H9 (cell line): Measurements from ENCODE around the gene NCKAP5. TPM values are rescaled to one million over a fixed set of nuclear protein-coding genes. Genes with fewer than 3 reads are reported as not detected.

Experiments used
- DNase-seq: peaks from one replicate; pipeline ENCODE4 v3.0.0-alpha.2; 2017
- H2AFZ ChIP-seq: one replicate; pipeline ENCODE4 v1.6.1; 2013; ENCODE audit warnings: mild to moderate bottlenecking, low read length, control low read depth, moderate library complexity
- H2AK5ac ChIP-seq: 2 replicates; pipeline ENCODE4 v1.6.1; 2013; ENCODE audit warnings: low read length, control low read depth, mixed read lengths; ENCODE audit not compliant: insufficient read length
- H2BK120ac ChIP-seq: one replicate; pipeline ENCODE4 v1.6.1; 2013; ENCODE audit warnings: low read depth, mild to moderate bottlenecking, low read length, control low read depth, inconsistent platforms; ENCODE audit not compliant: poor library complexity, severe bottlenecking
- H2BK12ac ChIP-seq: 2 replicates; pipeline ENCODE4 v1.6.1; 2013; ENCODE audit warnings: low read length, control low read depth, mixed read lengths, low read depth; ENCODE audit not compliant: insufficient read length
- H2BK15ac ChIP-seq: 2 replicates; pipeline ENCODE4 v1.6.1; 2013; ENCODE audit warnings: low read depth, low read length, control low read depth
- H2BK20ac ChIP-seq: one replicate; pipeline ENCODE4 v1.6.1; 2013; ENCODE audit warnings: low read depth, mild to moderate bottlenecking, low read length, control low read depth, inconsistent platforms; ENCODE audit not compliant: poor library complexity, severe bottlenecking
- H2BK5ac ChIP-seq: 2 replicates; pipeline ENCODE4 v1.6.1; 2013; ENCODE audit warnings: low read length, control low read depth, mixed read lengths; ENCODE audit not compliant: insufficient read length
- H3K14ac ChIP-seq: 2 replicates; pipeline ENCODE4 v1.6.1; 2013; ENCODE audit warnings: low read length, control low read depth; ENCODE audit not compliant: insufficient read depth
- H3K18ac ChIP-seq: 2 replicates; pipeline ENCODE4 v1.6.1; 2013; ENCODE audit warnings: low read depth, mild to moderate bottlenecking, mixed read lengths, low read length, control low read depth; ENCODE audit not compliant: insufficient read length
- H3K23ac ChIP-seq: 2 replicates; pipeline ENCODE4 v1.6.1; 2013; ENCODE audit warnings: low read length, control low read depth, mixed read lengths, low read depth; ENCODE audit not compliant: insufficient read length
- H3K23me2 ChIP-seq: 2 replicates; pipeline ENCODE4 v1.6.1; 2013; ENCODE audit warnings: low read depth, mild to moderate bottlenecking, mixed read lengths, low read length, control low read depth; ENCODE audit not compliant: insufficient read length, poor library complexity, severe bottlenecking
- H3K27ac ChIP-seq: 2 replicates; pipeline ENCODE4 v1.5.1; 2013; ENCODE audit warnings: low read length, control low read depth, mixed read lengths, low read depth; ENCODE audit not compliant: insufficient read length
- H3K27me3 ChIP-seq: 2 replicates; pipeline ENCODE4 v1.6.1; 2013; ENCODE audit warnings: low read length, control low read depth, inconsistent platforms; ENCODE audit not compliant: insufficient read depth
- H3K4ac ChIP-seq: 2 replicates; pipeline ENCODE4 v1.6.1; 2013; ENCODE audit warnings: low read depth, mild to moderate bottlenecking, control low read depth, inconsistent platforms, low read length, moderate library complexity
- H3K4me1 ChIP-seq: 2 replicates; pipeline ENCODE4 v1.6.1; 2013; ENCODE audit warnings: low read length, control low read depth, inconsistent platforms; ENCODE audit not compliant: insufficient read depth
- H3K4me2 ChIP-seq: 2 replicates; pipeline ENCODE4 v1.6.1; 2013; ENCODE audit warnings: low read length, control low read depth, mixed read lengths; ENCODE audit not compliant: insufficient read length, insufficient read depth
- H3K56ac ChIP-seq: 2 replicates; pipeline ENCODE4 v1.6.1; 2013; ENCODE audit warnings: low read depth, mild to moderate bottlenecking, mixed read lengths, low read length, control low read depth; ENCODE audit not compliant: insufficient read length
- H3K79me1 ChIP-seq: 2 replicates; pipeline ENCODE4 v1.6.1; 2013; ENCODE audit warnings: low read depth, mild to moderate bottlenecking, moderate library complexity, low read length, control low read depth, inconsistent platforms; ENCODE audit not compliant: insufficient read depth, poor library complexity, severe bottlenecking
- H3K79me2 ChIP-seq: 2 replicates; pipeline ENCODE4 v1.6.1; 2013; ENCODE audit warnings: low read length, control low read depth, inconsistent platforms; ENCODE audit not compliant: insufficient read depth
- H3K9ac ChIP-seq: 2 replicates; pipeline ENCODE4 v1.6.1; 2013; ENCODE audit warnings: low read length, control low read depth, mixed read lengths; ENCODE audit not compliant: insufficient read length; ENCODE audit errors: extremely low read depth
- H3K9me3 ChIP-seq: one replicate; pipeline ENCODE4 v1.6.1; 2013; ENCODE audit warnings: low read depth, low read length, inconsistent platforms; ENCODE audit not compliant: control insufficient read depth
- H3T11ph ChIP-seq: one replicate; pipeline ENCODE4 v1.6.1; 2013; ENCODE audit warnings: mild to moderate bottlenecking, low read length, control low read depth, inconsistent platforms
- H4K20me1 ChIP-seq: one replicate; pipeline ENCODE4 v1.6.1; 2013; ENCODE audit not compliant: control insufficient read depth, insufficient read length, insufficient read depth
- H4K5ac ChIP-seq: 2 replicates; pipeline ENCODE4 v1.6.1; 2013; ENCODE audit warnings: low read depth, mild to moderate bottlenecking, mixed read lengths, low read length, control low read depth; ENCODE audit not compliant: insufficient read length
- H4K8ac ChIP-seq: replicated peaks from 2 replicates; pipeline ENCODE4 v1.6.1; 2013; ENCODE audit warnings: low read length, control low read depth, mixed read lengths, low read depth; ENCODE audit not compliant: insufficient read length
- H4K91ac ChIP-seq: 2 replicates; pipeline ENCODE4 v1.6.1; 2013; ENCODE audit warnings: low read depth, mild to moderate bottlenecking, moderate library complexity, mixed read lengths, low read length, control low read depth; ENCODE audit not compliant: insufficient read length
- H3K27ac Mint-ChIP-seq, 3 experiments: 2 replicates in 2 of 3; 3 replicates in 1 of 3; pipeline ENCODE4 v1.8.0; 2020 to 2021; ENCODE audit warnings: mixed read lengths in 3 of 3, mild to moderate bottlenecking in 1 of 3, moderate library complexity in 1 of 3
- H3K27me3 Mint-ChIP-seq: 2 replicates; pipeline ENCODE4 v1.8.0; 2021; ENCODE audit warnings: low read depth, mild to moderate bottlenecking, moderate library complexity, mixed read lengths
- H3K36me3 Mint-ChIP-seq, 3 experiments: 2 replicates in 2 of 3; 3 replicates in 1 of 3; pipeline ENCODE4 v1.8.0; 2020 to 2021; ENCODE audit warnings: low read depth in 3 of 3, mixed read lengths in 3 of 3; ENCODE audit not compliant: insufficient read depth in 1 of 3
- H3K4me1 Mint-ChIP-seq, 2 experiments: 2 replicates each; pipeline ENCODE4 v1.8.0; 2020; ENCODE audit warnings: mixed read lengths in 2 of 2
- H3K4me3 Mint-ChIP-seq, 2 experiments: 2 replicates in 1 of 2; 3 replicates in 1 of 2; pipeline ENCODE4 v1.8.0; 2020 to 2021; ENCODE audit warnings: mild to moderate bottlenecking in 2 of 2, mixed read lengths in 2 of 2, moderate library complexity in 1 of 2
- H3K9me3 Mint-ChIP-seq, 2 experiments: 2 replicates in 1 of 2; 3 replicates in 1 of 2; pipeline ENCODE4 v1.8.0; 2020; ENCODE audit warnings: mild to moderate bottlenecking in 2 of 2, mixed read lengths in 2 of 2, moderate library complexity in 1 of 2
- WGBS: extraction: QIAGEN DNeasy Blood & Tissue Kit; methylation state at CpG from one replicate; pipeline ENCODE4 v1.1.7; 2013; ENCODE audit warnings: missing lambda C conversion rate, low lambda C conversion rate, mixed read lengths; ENCODE audit not compliant: insufficient read length; ENCODE audit errors: extremely low coverage; 5-methylcytosine and 5-hydroxymethylcytosine counted together
- total RNA-seq: library from RNA; stranded (reverse); gene quantifications from 2 replicates; pipeline ENCODE4 v1.2.1, GENCODE V29; 2021
- TF ChIP-seq, protein P1 (sequence below): fragments of 200-600 bp; sonication (generic); conservative IDR thresholded peaks from 3 replicates; pipeline ENCODE4 v1.8.0; 2021; ENCODE audit warnings: antibody characterized with exemption, mild to moderate bottlenecking

The NCKAP5 gene
- total RNA-seq, 1 experiment from 2014 or later, result 0.26 TPM

DNA sequence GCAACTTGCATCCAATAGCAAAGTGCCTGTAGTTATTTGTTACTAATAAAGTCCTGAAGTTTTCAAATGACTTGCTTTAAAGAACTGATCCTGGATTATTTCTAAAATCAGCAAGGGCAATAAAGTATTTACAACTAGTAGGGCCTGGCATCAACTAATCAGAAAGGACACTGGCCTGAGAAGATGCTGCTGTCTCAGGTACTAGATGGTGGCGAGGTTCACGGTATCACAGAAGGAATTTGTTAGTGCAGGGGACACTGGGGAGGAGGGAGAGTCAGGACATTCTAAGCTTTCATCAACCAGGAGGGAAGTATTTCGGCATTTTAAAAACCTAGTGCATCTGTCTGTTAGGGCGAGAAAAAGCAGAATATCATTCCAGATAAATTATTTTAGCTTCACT is 458.1 kb downstream of the NCKAP5 start:
- Mint-ChIP-seq H3K27ac (no peak overlapping the region), H3K4me1 (no peaks in the 10 kb centered on the region), H3K9me3 (no peaks in the 10 kb centered on the region; a peak in 2 of 5 replicates), H3K27me3 (peaks cover 1% of the 10 kb centered on the region; the same call in 1 of the 2 replicates), H3K4me3 (no peak overlapping the region), H3K36me3 (no peaks in the 10 kb centered on the region)
- H4K5ac ChIP-seq, result no peak overlapping the region
- H2AK5ac ChIP-seq, result no peak overlapping the region
- no peak overlapping the region for H3K18ac ChIP-seq
- H2BK20ac ChIP-seq, result no peak overlapping the region
- no CpG with 5 or more reads among the region's 4 CpGs for WGBS
- H4K20me1 ChIP-seq, result no peaks in the 10 kb centered on the region
- no peak overlapping the region for H2BK120ac ChIP-seq
- H2BK15ac ChIP-seq, result no peak overlapping the region
- no peaks in the 10 kb centered on the region for H3K9me3 ChIP-seq
- H3K9ac ChIP-seq, result no peak overlapping the region
- no peak overlapping the region for H3K14ac ChIP-seq
- no peak overlapping the region for H3K4me2 ChIP-seq
- DNase-seq, result no peak
- H4K8ac ChIP-seq, result no peak overlapping the region
- H2AFZ ChIP-seq, result no peak overlapping the region
- H3K79me1 ChIP-seq, result no peaks in the 10 kb centered on the region
- H4K91ac ChIP-seq, result no peak overlapping the region
- no peak overlapping the region for H3K23ac ChIP-seq
- no peak overlapping the region for H2BK12ac ChIP-seq
- no peak overlapping the region for H3T11ph ChIP-seq
- TF ChIP-seq, protein P1, sequence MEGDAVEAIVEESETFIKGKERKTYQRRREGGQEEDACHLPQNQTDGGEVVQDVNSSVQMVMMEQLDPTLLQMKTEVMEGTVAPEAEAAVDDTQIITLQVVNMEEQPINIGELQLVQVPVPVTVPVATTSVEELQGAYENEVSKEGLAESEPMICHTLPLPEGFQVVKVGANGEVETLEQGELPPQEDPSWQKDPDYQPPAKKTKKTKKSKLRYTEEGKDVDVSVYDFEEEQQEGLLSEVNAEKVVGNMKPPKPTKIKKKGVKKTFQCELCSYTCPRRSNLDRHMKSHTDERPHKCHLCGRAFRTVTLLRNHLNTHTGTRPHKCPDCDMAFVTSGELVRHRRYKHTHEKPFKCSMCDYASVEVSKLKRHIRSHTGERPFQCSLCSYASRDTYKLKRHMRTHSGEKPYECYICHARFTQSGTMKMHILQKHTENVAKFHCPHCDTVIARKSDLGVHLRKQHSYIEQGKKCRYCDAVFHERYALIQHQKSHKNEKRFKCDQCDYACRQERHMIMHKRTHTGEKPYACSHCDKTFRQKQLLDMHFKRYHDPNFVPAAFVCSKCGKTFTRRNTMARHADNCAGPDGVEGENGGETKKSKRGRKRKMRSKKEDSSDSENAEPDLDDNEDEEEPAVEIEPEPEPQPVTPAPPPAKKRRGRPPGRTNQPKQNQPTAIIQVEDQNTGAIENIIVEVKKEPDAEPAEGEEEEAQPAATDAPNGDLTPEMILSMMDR, result no peak
- H3K23me2 ChIP-seq, result no peaks in the 10 kb centered on the region
- H3K79me2 ChIP-seq, result no peaks in the 10 kb centered on the region
- no peaks in the 10 kb centered on the region for H3K4me1 ChIP-seq
- H3K4ac ChIP-seq, result no peak overlapping the region
- no peak overlapping the region for H2BK5ac ChIP-seq
- no peak overlapping the region for H3K56ac ChIP-seq
- H3K27me3 ChIP-seq, result no peaks in the 10 kb centered on the region
- no peak overlapping the region for H3K27ac ChIP-seq
